ENCODE data around the gene LDHB.

DNA sequence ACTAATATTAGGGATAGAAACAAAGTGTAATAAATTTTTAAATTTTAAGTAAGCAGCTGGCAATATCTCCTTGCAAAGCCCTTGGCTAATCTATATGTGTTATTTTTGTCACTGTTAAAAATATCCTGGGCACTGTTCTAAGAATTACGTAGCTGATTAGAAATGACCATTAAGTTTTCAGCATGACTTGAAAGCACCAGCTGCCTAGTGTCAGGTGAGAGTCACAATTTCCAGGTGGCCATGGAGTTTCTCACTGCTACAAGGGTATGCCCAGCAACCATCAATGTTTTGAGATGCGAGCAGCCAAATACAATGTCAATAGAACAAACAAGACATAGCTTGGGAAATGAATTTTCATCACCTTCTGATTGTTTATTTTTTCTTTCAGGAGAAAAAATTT, 29.7 kb downstream of the LDHB start:
- TF ChIP-seq, protein P1, sequence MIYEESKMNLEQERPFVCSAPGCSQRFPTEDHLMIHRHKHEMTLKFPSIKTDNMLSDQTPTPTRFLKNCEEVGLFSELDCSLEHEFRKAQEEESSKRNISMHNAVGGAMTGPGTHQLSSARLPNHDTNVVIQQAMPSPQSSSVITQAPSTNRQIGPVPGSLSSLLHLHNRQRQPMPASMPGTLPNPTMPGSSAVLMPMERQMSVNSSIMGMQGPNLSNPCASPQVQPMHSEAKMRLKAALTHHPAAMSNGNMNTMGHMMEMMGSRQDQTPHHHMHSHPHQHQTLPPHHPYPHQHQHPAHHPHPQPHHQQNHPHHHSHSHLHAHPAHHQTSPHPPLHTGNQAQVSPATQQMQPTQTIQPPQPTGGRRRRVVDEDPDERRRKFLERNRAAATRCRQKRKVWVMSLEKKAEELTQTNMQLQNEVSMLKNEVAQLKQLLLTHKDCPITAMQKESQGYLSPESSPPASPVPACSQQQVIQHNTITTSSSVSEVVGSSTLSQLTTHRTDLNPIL (CRISPR knock-in tag; IDR thresholded peaks at IDR 0.05; ENCODE audit: low read depth): no peak
- TF ChIP-seq ZNF70 (CRISPR knock-in tag; IDR thresholded peaks at IDR 0.05): no peak
- TF ChIP-seq TCF4 (CRISPR knock-in tag; IDR thresholded peaks at IDR 0.05; ENCODE audit: borderline replicate concordance): no peak
- TF ChIP-seq BACH2 (CRISPR knock-in tag; IDR thresholded peaks at IDR 0.05; ENCODE audit: borderline replicate concordance): no peak
- TF ChIP-seq ZNF8 (CRISPR knock-in tag; IDR thresholded peaks at IDR 0.05): no peak
- TF ChIP-seq, protein P2, sequence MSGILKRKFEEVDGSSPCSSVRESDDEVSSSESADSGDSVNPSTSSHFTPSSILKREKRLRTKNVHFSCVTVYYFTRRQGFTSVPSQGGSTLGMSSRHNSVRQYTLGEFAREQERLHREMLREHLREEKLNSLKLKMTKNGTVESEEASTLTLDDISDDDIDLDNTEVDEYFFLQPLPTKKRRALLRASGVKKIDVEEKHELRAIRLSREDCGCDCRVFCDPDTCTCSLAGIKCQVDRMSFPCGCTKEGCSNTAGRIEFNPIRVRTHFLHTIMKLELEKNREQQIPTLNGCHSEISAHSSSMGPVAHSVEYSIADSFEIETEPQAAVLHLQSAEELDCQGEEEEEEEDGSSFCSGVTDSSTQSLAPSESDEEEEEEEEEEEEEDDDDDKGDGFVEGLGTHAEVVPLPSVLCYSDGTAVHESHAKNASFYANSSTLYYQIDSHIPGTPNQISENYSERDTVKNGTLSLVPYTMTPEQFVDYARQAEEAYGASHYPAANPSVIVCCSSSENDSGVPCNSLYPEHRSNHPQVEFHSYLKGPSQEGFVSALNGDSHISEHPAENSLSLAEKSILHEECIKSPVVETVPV (CRISPR knock-in tag; IDR thresholded peaks at IDR 0.05): no peak
- no peak for TF ChIP-seq ZNF565 (CRISPR knock-in tag; conservative IDR thresholded peaks at IDR 0.05; ENCODE audit: low read depth)
- TF ChIP-seq ISL1 (CRISPR knock-in tag; IDR thresholded peaks at IDR 0.05): no peak
- TF ChIP-seq, protein P3, sequence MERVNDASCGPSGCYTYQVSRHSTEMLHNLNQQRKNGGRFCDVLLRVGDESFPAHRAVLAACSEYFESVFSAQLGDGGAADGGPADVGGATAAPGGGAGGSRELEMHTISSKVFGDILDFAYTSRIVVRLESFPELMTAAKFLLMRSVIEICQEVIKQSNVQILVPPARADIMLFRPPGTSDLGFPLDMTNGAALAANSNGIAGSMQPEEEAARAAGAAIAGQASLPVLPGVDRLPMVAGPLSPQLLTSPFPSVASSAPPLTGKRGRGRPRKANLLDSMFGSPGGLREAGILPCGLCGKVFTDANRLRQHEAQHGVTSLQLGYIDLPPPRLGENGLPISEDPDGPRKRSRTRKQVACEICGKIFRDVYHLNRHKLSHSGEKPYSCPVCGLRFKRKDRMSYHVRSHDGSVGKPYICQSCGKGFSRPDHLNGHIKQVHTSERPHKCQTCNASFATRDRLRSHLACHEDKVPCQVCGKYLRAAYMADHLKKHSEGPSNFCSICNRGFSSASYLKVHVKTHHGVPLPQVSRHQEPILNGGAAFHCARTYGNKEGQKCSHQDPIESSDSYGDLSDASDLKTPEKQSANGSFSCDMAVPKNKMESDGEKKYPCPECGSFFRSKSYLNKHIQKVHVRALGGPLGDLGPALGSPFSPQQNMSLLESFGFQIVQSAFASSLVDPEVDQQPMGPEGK (CRISPR knock-in tag; IDR thresholded peaks at IDR 0.05; ENCODE audit: borderline replicate concordance): no peak
- TF ChIP-seq SNAI2 (CRISPR knock-in tag; IDR thresholded peaks at IDR 0.05): no peak
- no peak for TF ChIP-seq ARNTL (CRISPR knock-in tag; IDR thresholded peaks at IDR 0.05; ENCODE audit: borderline replicate concordance, low read depth)
- no peak for TF ChIP-seq RARB (CRISPR knock-in tag; IDR thresholded peaks at IDR 0.05)
- TF ChIP-seq GLIS3 (CRISPR knock-in tag; IDR thresholded peaks at IDR 0.05): no peak
- no peak for TF ChIP-seq OSR1 (CRISPR knock-in tag; IDR thresholded peaks at IDR 0.05)
